Neural cell (in vitro differentiated cells): Measurements from ENCODE around the gene SCTR. TPM values are rescaled to one million over a fixed set of nuclear protein-coding genes. Genes with fewer than 3 reads are reported as not detected.

Source experiments
- H2AFZ ChIP-seq: fragments of 200-600, 300-800 bp; sonication (generic), shearing (Covaris generic); 2 replicates; pipeline ENCODE4 v1.6.0; 2014; ENCODE audit warnings: low read depth, mild to moderate bottlenecking, antibody characterized with exemption, low read length, moderate library complexity
- H3F3A ChIP-seq: fragments of 200-600 bp; shearing (Covaris generic); 2 replicates; pipeline ENCODE4 v1.6.1; 2016; ENCODE audit warnings: mild to moderate bottlenecking, moderate library complexity, mixed read lengths, antibody characterized with exemption, low read length; ENCODE audit not compliant: insufficient read depth, poor library complexity, severe bottlenecking
- H3K27ac ChIP-seq: fragments of 200-600, 300-800 bp; sonication (generic), shearing (Covaris generic); 2 replicates; pipeline ENCODE4 v1.5.1; 2014; ENCODE audit warnings: mild to moderate bottlenecking, low read length, moderate library complexity
- H3K27me3 ChIP-seq: fragments of 300-800, 200-600 bp; sonication (generic), shearing (Covaris generic); 2 replicates; pipeline ENCODE4 v1.6.0; 2014; ENCODE audit warnings: mild to moderate bottlenecking, low read depth, low read length, moderate library complexity; ENCODE audit not compliant: insufficient read depth
- H3K36me3 ChIP-seq: fragments of 300-800, 200-600 bp; sonication (generic), shearing (Covaris generic); 2 replicates; pipeline ENCODE4 v1.5.1; 2014; ENCODE audit warnings: mild to moderate bottlenecking, antibody characterized with exemption, low read length, moderate library complexity; ENCODE audit not compliant: insufficient read depth
- H3K4me2 ChIP-seq: fragments of 300-800, 200-600 bp; sonication (generic), shearing (Covaris generic); 2 replicates; pipeline ENCODE4 v1.6.0; 2014; ENCODE audit warnings: mild to moderate bottlenecking, low read length
- H3K4me3 ChIP-seq: fragments of 300-800, 200-600 bp; sonication (generic), shearing (Covaris generic); 2 replicates; pipeline ENCODE4 v1.5.1; 2014; ENCODE audit warnings: mild to moderate bottlenecking, low read length, moderate library complexity
- H3K79me2 ChIP-seq: fragments of 200-600 bp; shearing (Covaris generic); replicated peaks from 2 replicates; pipeline ENCODE4 v1.6.0; 2014; ENCODE audit warnings: mild to moderate bottlenecking, low read length, moderate library complexity; ENCODE audit not compliant: insufficient read depth
- H3K9ac ChIP-seq: fragments of 300-800, 200-600 bp; sonication (generic), shearing (Covaris generic); 2 replicates; pipeline ENCODE4 v1.6.1; 2016; ENCODE audit warnings: mild to moderate bottlenecking, low read length, mixed read lengths
- H3K9me2 ChIP-seq: fragments of 200-600 bp; shearing (Covaris generic); 2 replicates; pipeline ENCODE4 v1.6.1; 2016; ENCODE audit warnings: mild to moderate bottlenecking, low read length, mixed read lengths; ENCODE audit not compliant: insufficient read depth
- H3K9me3 ChIP-seq: fragments of 200-600, 300-800 bp; sonication (generic), shearing (Covaris generic); 2 replicates; pipeline ENCODE4 v1.6.1; 2016; ENCODE audit warnings: mild to moderate bottlenecking, mixed run types, low read length, moderate library complexity, mixed read lengths
- H4K20me1 ChIP-seq: fragments of 200-600 bp; shearing (Covaris generic); 2 replicates; pipeline ENCODE4 v1.6.1; 2016; ENCODE audit warnings: mild to moderate bottlenecking, mixed run types; ENCODE audit not compliant: insufficient read depth
- EP300 ChIP-seq: fragments of 450-650 bp; conservative IDR thresholded peaks from 2 replicates; pipeline ENCODE4 v1.6.1; 2014; ENCODE audit warnings: antibody characterized with exemption, mild to moderate bottlenecking, moderate library complexity; ENCODE audit not compliant: poor library complexity, severe bottlenecking
- EZH2 ChIP-seq: fragments of 200-600, 300-800 bp; shearing (Covaris generic), sonication (generic); IDR thresholded peaks from 2 replicates; pipeline ENCODE4 v1.6.1; 2014; ENCODE audit warnings: antibody characterized with exemption, low read length, borderline replicate concordance, mild to moderate bottlenecking; ENCODE audit not compliant: insufficient read depth, poor library complexity, severe bottlenecking
- MXI1 ChIP-seq: fragments of 450-650 bp; conservative IDR thresholded peaks from 2 replicates; pipeline ENCODE4 v1.6.1; 2014; ENCODE audit warnings: antibody characterized with exemption, mild to moderate bottlenecking; ENCODE audit not compliant: poor library complexity, severe bottlenecking
- POLR2AphosphoS5 ChIP-seq: IDR thresholded peaks from 2 replicates; pipeline ENCODE4 v1.6.1; 2012
- RAD21 ChIP-seq: fragments of 450-650 bp; conservative IDR thresholded peaks from 2 replicates; pipeline ENCODE4 v1.6.1; 2014; ENCODE audit warnings: antibody characterized with exemption, mild to moderate bottlenecking, moderate library complexity
- SMC3 ChIP-seq: fragments of 450-650 bp; conservative IDR thresholded peaks from 2 replicates; pipeline ENCODE4 v1.6.1; 2014; ENCODE audit warnings: antibody characterized with exemption, mild to moderate bottlenecking, moderate library complexity; ENCODE audit not compliant: poor library complexity
- TAF1 ChIP-seq: IDR thresholded peaks from 2 replicates; pipeline ENCODE4 v1.6.1; 2012; ENCODE audit warnings: low read depth
- polyA plus RNA-seq: library from polyadenylated mRNA; depleted of rRNA; stranded (reverse); fragments of >200 nt; gene quantifications from 2 replicates; pipeline ENCODE4 v1.2.3, GENCODE V29; 2014
- TF ChIP-seq, protein P1 (sequence below): fragments of 450-650 bp; IDR thresholded peaks from 2 replicates; pipeline ENCODE4 v1.5.1; 2014; ENCODE audit warnings: antibody characterized with exemption, mild to moderate bottlenecking, moderate library complexity; ENCODE audit not compliant: poor library complexity, severe bottlenecking
- TF ChIP-seq, protein P2 (sequence below): IDR thresholded peaks from 2 replicates; pipeline ENCODE4 v1.6.1; 2012; ENCODE audit warnings: borderline replicate concordance

The SCTR gene
- polyA plus RNA-seq, 1 donor from 2014 or later, result 0.12 TPM

DNA sequence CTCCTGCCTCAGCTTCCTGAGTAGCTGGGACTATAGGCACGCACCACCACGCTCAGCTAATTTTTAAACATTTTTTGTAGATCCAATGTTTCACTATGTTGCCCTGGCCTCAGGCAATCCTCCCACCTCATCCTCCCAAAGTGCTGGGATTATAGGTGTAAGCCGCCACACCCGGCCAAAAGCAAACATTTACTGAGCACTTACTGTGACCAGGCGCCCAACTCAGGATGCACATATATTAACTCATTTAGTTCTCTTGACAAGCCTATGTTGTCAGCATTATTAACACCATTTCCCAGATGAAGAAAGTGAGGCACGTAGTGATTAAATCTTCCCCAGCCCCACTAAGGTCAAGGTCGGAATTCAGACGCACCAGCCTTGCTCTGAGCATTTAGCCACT lies 51.5 kb downstream of the SCTR start:
- Histone ChIP-seq H3K27ac (no peak overlapping the region), H4K20me1 (no peaks in the 10 kb centered on the region), H3K9ac (no peak overlapping the region), H3F3A (no peaks in the 10 kb centered on the region), H3K4me3 (no peak overlapping the region), H3K27me3 (no peaks in the 10 kb centered on the region), H2AFZ (no peak overlapping the region), H3K4me2 (no peak overlapping the region), H3K36me3 (no peaks in the 10 kb centered on the region), H3K9me2 (no peaks in the 10 kb centered on the region), H3K9me3 (no peaks in the 10 kb centered on the region), H3K79me2 (no peaks in the 10 kb centered on the region)
- TF ChIP-seq, protein P1, sequence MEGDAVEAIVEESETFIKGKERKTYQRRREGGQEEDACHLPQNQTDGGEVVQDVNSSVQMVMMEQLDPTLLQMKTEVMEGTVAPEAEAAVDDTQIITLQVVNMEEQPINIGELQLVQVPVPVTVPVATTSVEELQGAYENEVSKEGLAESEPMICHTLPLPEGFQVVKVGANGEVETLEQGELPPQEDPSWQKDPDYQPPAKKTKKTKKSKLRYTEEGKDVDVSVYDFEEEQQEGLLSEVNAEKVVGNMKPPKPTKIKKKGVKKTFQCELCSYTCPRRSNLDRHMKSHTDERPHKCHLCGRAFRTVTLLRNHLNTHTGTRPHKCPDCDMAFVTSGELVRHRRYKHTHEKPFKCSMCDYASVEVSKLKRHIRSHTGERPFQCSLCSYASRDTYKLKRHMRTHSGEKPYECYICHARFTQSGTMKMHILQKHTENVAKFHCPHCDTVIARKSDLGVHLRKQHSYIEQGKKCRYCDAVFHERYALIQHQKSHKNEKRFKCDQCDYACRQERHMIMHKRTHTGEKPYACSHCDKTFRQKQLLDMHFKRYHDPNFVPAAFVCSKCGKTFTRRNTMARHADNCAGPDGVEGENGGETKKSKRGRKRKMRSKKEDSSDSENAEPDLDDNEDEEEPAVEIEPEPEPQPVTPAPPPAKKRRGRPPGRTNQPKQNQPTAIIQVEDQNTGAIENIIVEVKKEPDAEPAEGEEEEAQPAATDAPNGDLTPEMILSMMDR, result no peak
- TF ChIP-seq MXI1 (no peak), TAF1 (no peak), RAD21 (no peak), SMC3 (no peak), POLR2AphosphoS5 (no peak), EZH2 (no peak), EP300 (no peak)
- TF ChIP-seq, protein P2, sequence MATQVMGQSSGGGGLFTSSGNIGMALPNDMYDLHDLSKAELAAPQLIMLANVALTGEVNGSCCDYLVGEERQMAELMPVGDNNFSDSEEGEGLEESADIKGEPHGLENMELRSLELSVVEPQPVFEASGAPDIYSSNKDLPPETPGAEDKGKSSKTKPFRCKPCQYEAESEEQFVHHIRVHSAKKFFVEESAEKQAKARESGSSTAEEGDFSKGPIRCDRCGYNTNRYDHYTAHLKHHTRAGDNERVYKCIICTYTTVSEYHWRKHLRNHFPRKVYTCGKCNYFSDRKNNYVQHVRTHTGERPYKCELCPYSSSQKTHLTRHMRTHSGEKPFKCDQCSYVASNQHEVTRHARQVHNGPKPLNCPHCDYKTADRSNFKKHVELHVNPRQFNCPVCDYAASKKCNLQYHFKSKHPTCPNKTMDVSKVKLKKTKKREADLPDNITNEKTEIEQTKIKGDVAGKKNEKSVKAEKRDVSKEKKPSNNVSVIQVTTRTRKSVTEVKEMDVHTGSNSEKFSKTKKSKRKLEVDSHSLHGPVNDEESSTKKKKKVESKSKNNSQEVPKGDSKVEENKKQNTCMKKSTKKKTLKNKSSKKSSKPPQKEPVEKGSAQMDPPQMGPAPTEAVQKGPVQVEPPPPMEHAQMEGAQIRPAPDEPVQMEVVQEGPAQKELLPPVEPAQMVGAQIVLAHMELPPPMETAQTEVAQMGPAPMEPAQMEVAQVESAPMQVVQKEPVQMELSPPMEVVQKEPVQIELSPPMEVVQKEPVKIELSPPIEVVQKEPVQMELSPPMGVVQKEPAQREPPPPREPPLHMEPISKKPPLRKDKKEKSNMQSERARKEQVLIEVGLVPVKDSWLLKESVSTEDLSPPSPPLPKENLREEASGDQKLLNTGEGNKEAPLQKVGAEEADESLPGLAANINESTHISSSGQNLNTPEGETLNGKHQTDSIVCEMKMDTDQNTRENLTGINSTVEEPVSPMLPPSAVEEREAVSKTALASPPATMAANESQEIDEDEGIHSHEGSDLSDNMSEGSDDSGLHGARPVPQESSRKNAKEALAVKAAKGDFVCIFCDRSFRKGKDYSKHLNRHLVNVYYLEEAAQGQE, result no peak

DNA sequence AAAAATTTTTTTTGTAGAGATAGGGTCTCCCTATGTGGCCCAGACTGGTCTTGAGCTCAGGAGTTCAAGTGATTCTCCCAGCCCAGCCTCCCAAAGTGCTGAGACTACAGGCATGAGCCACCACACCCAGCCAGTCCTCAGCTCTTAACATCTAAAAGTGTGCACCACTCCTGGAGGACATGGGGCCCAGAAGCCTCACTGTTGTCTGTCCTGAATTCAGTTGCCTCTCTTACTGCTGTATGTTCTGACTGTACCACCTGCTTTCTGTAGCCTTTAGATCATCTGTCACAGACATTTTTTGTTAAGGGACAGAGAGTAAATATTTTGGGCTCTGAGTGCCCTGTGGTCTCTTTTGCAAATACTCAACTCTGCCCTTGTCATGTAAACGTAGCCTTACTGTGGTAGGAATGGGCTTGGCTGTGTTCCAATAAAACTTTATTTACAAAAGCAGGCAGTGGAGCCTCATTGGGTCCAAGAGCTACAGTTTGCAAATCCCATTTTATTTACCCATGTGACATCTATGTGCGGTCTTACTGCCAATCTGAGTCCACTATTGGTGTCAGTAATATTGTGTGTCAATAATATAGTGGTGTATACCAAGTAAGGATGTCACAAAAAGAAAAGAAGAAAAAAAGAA lies 54.5 kb downstream of the SCTR start:
- Histone ChIP-seq H4K20me1 (no peaks in the 10 kb centered on the region), H3K9ac (no peak overlapping the region), H3K36me3 (no peaks in the 10 kb centered on the region), H3F3A (no peaks in the 10 kb centered on the region), H3K9me2 (no peaks in the 10 kb centered on the region), H3K4me3 (no peak overlapping the region), H3K79me2 (no peaks in the 10 kb centered on the region), H3K27me3 (no peaks in the 10 kb centered on the region), H3K27ac (no peak overlapping the region), H3K4me2 (no peak overlapping the region), H2AFZ (no peak overlapping the region), H3K9me3 (no peaks in the 10 kb centered on the region)
- no peak for TF ChIP-seq MXI1
